Tibial artery (tissue), 4 donors: ENCODE results near the gene IREB2.
"Not testable (repeated sequence)": the region's sequence is repeated elsewhere in the genome, so short reads cannot be mapped to it uniquely, and the experiment has no call there.

Experiments
- DNase-seq, 2 donors: peaks; one replicate each; pipeline ENCODE4 v3.0.0-alpha.2; 2019
- H3K27ac ChIP-seq, 2 donors: fragments of 200-600 bp; sonication (generic) in 1 of 2; 1 replicate in 1 of 2; 2 replicates in 1 of 2; pipeline ENCODE4 v1.5.1; 2018 to 2019; ENCODE audit warnings: mild to moderate bottlenecking in 1 of 2
- H3K27me3 ChIP-seq, 2 donors: fragments of 200-600 bp; sonication (generic) in 1 of 2; one replicate each; pipeline versions ENCODE4 v1.5.1 to v1.6.0; 2016 to 2019
- H3K36me3 ChIP-seq, 3 donors: fragments of 200-600 bp; sonication (generic) in 2 of 3; one replicate each; pipeline ENCODE4 v1.5.1; 2016 to 2019; ENCODE audit warnings: mild to moderate bottlenecking in 2 of 3
- H3K4me1 ChIP-seq, 4 donors: fragments of 200-600 bp; sonication (generic) in 2 of 4; 1 replicate in 3 of 4; 2 replicates in 1 of 4; pipeline ENCODE4 v1.5.1; 2016 to 2019
- H3K4me3 ChIP-seq, 2 donors: fragments of 200-600 bp; sonication (generic) in 1 of 2; 1 replicate in 1 of 2; 2 replicates in 1 of 2; pipeline ENCODE4 v1.5.1; 2018 to 2019; ENCODE audit warnings: mild to moderate bottlenecking in 2 of 2
- H3K9me3 ChIP-seq, 3 donors: fragments of 200-600 bp; sonication (generic) in 1 of 3; one replicate each; pipeline ENCODE4 v1.5.1; 2016 to 2019
- intact Hi-C: fragments of 100-400 bp; cut with DNase I; formaldehyde crosslinking; loops from one replicate; pipeline ENCODE4 v1.15.0; 2023; ENCODE audit warnings: low total_unique reads
- TF ChIP-seq, protein P1 (sequence below), 2 experiments: fragments of 200-600 bp in 1 of 2; fragments of 450-650 bp in 1 of 2; IDR thresholded peaks; one replicate each; pipeline ENCODE4 v1.5.1; 2017 to 2019; ENCODE audit warnings: antibody characterized with exemption in 2 of 2, mild to moderate bottlenecking in 1 of 2, moderate library complexity in 1 of 2

Gene IREB2

DNA sequence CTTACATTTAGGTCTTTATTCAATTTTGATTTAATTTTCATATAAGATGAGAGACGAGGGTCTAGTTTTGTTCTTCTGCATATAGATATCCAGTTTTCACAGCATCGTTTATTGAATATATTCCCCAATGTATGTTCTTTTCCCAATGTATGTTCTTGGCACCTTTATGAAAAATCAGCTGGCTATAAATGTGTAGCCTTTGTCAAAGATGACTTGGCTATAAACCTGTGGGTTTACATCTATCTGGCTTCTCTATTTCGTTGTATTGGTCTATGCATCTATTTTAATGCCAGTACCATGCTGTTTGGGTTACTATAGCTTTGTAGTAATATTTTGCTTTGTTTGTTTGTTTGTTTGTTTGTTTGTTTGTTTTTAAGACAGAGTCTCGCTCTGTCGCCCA is 11.7 kb upstream of the IREB2 start:
- H3K27ac ChIP-seq, result no peak overlapping the region
- no peak overlapping the region for H3K4me3 ChIP-seq
- peaks cover 0 to 31% of the 10 kb centered on the region in 2 donors for H3K27me3 ChIP-seq
- intact Hi-C loops, result loop anchor here (10.0 kb wide), 1 partner anchor 301 kb away; no protein-coding TSS in a partner anchor
- TF ChIP-seq, protein P1, sequence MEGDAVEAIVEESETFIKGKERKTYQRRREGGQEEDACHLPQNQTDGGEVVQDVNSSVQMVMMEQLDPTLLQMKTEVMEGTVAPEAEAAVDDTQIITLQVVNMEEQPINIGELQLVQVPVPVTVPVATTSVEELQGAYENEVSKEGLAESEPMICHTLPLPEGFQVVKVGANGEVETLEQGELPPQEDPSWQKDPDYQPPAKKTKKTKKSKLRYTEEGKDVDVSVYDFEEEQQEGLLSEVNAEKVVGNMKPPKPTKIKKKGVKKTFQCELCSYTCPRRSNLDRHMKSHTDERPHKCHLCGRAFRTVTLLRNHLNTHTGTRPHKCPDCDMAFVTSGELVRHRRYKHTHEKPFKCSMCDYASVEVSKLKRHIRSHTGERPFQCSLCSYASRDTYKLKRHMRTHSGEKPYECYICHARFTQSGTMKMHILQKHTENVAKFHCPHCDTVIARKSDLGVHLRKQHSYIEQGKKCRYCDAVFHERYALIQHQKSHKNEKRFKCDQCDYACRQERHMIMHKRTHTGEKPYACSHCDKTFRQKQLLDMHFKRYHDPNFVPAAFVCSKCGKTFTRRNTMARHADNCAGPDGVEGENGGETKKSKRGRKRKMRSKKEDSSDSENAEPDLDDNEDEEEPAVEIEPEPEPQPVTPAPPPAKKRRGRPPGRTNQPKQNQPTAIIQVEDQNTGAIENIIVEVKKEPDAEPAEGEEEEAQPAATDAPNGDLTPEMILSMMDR (IDR thresholded peaks at IDR 0.05), result no peak
- no peaks in the 10 kb centered on the region for H3K36me3 ChIP-seq
- no peaks in the 10 kb centered on the region for H3K4me1 ChIP-seq
- H3K9me3 ChIP-seq, result no peaks in the 10 kb centered on the region
- DNase-seq, result no peak

DNA sequence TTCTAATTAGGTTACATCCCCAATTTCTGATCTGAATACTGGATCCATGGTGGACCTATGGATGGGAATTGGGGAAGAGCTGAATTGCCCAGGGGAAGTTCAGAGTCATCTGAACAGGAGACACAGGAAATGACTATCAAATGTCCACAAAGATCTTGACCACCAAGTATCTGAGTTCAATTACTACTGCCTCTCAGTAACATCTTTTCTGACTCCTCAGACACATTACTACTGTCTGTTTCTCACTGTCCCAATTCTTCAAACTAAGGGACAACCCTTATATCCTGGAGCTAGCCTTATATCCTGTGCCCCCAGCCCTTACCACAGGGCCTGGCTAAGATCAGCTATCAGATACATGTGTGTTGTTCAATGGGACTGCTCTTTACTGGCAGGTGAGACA is 10.1 kb upstream of the IREB2 start:
- TF ChIP-seq, protein P1 (IDR thresholded peaks at IDR 0.05), result no peak
- Histone ChIP-seq H3K27ac (no peak overlapping the region), H3K27me3 (peaks cover 0 to 31% of the 10 kb centered on the region in 2 donors), H3K36me3 (no peaks in the 10 kb centered on the region), H3K4me1 (no peaks in the 10 kb centered on the region), H3K9me3 (no peaks in the 10 kb centered on the region), H3K4me3 (no peak overlapping the region)
- intact Hi-C loops, result loop anchor here (10.0 kb wide), 1 partner anchor 303 kb away; no protein-coding TSS in a partner anchor
- no peak for DNase-seq

DNA sequence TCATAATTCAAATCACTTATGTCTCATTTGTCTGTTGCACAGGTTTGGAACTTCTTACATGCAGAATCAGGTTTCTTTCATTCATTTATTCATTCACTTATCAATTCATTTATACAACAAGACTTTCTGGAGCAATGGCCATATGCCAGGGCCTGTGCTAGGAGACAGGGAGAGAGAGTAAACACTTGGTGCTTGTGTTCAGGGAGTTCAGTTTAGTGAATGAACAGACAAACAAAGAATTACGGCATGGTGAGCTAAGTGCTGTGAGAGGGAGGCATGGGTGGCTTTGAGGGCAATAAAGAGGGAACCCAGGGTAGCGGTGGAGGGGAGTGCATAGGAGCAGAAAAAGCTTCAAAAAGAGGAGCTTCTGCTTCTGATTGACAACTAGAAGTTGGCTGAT is 8.5 kb upstream of the IREB2 start:
- no peaks in the 10 kb centered on the region for H3K4me1 ChIP-seq
- H3K27me3 ChIP-seq, result peaks cover 0 to 31% of the 10 kb centered on the region in 2 donors
- no peaks in the 10 kb centered on the region for H3K36me3 ChIP-seq
- intact Hi-C loops, result loop anchor here (10.0 kb wide), 1 partner anchor 305 kb away; no protein-coding TSS in a partner anchor
- H3K4me3 ChIP-seq, result no peak overlapping the region
- no peaks in the 10 kb centered on the region for H3K9me3 ChIP-seq
- DNase-seq, result no peak
- TF ChIP-seq, protein P1 (IDR thresholded peaks at IDR 0.05), result no peak
- H3K27ac ChIP-seq, result no peak overlapping the region

DNA sequence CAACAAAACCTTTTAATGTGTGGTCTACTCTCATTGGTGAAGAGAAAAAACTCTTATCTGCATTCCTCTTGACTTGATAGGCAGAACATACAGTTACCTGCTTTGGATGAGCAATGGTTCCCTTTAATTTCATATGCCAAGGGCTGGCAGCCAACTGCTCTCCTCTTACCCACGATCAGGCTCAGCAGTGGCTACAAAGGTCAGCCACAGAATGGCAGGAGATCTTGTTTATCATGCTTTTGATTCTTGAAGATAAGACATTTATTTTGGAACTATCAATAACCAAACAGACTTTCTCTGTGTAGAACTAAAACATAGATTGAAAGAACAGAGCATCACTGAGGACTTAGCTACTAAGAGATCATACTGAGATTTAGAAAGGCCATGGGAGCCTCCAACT is 6.1 kb upstream of the IREB2 start:
- H3K4me3 ChIP-seq, result no peak overlapping the region
- H3K9me3 ChIP-seq, result no peaks in the 10 kb centered on the region
- H3K36me3 ChIP-seq, result no peaks in the 10 kb centered on the region
- peaks cover 0 to 21% of the 10 kb centered on the region in 2 donors for H3K27me3 ChIP-seq
- intact Hi-C loops, result no loop called here
- no peak overlapping the region for H3K27ac ChIP-seq
- H3K4me1 ChIP-seq, result peaks cover 0 to 3% (median 1%) of the 10 kb centered on the region in 4 donors
- TF ChIP-seq, protein P1 (IDR thresholded peaks at IDR 0.05), result no peak
- no peak for DNase-seq

DNA sequence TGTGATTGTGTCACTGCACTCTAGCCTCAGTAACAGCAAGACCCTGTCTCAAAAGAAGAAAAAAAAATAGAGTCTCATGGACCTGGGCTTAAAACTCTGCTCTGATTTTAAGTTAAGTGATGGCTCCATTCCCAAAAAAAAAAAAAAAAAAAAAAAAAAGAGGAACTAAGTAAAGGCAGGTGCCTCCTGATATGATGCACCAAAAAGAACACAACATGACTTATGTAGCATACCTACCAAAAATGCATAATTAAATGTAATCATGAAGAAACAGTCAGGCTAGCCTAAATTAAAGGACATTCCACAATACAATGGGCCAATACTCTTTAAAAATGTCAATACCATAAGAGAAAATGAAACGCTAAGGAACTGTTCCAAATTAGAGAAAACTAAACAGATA is 5.4 kb upstream of the IREB2 start:
- no peak for DNase-seq
- Histone ChIP-seq H3K4me1 (peaks cover 0 to 9% (median 6%) of the 10 kb centered on the region in 4 donors), H3K27me3 (peaks cover 0 to 18% of the 10 kb centered on the region in 2 donors), H3K9me3 (no peaks in the 10 kb centered on the region), H3K36me3 (no peaks in the 10 kb centered on the region), H3K27ac (no peak overlapping the region), H3K4me3 (no peak overlapping the region)
- intact Hi-C loops, result no loop called here
- TF ChIP-seq, protein P1 (IDR thresholded peaks at IDR 0.05), result no peak

DNA sequence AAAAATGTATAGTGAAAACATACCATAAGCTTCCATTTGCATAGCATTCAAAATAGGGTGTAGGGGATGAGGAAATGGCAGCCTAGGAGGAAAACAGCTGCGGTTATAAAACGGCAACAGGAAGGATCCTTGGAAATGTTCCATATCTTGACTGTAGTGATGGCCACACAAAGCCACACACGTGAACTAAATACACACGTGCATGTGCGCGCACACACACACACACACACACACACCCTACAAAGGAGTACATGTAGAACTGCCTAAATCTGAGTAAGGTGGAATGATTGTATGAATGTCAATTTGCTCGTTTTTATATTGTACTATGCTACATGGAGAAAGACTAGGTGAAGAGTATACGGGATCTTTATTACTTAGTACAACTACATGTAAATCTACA is 3.9 kb upstream of the IREB2 start:
- Histone ChIP-seq H3K27me3 (peaks cover 0 to 9% of the 10 kb centered on the region in 2 donors), H3K36me3 (no peaks in the 10 kb centered on the region), H3K27ac (no peak overlapping the region), H3K4me1 (peaks cover 0 to 15% (median 9%) of the 10 kb centered on the region in 4 donors), H3K9me3 (no peaks in the 10 kb centered on the region), H3K4me3 (no peak overlapping the region)
- TF ChIP-seq, protein P1 (IDR thresholded peaks at IDR 0.05), result no peak
- intact Hi-C loops, result no loop called here
- DNase-seq, result no peak

DNA sequence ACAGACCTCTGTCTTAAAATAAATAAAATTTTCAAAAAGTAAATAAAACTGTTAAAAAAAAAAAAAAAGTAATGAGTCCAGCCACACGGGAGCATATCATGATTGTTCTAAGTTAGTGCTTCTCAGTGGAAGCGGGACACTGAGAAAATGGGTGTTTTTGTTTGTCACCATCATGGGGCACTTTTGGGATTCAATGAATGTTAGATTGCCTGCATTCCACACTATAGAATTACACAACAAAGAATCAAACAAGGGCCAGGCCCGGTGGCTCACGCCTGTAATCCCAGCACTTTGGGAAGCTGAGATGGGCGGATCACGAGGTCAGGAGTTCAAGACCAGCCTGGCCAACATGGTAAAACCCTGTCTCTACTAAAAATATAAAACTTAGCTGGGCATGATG is 3.3 kb upstream of the IREB2 start:
- H3K36me3 ChIP-seq, H3K27ac ChIP-seq, H3K4me3 ChIP-seq, intact Hi-C loops, DNase-seq, H3K27me3 ChIP-seq, H3K9me3 ChIP-seq: not testable (repeated sequence)
- peaks cover 0 to 21% (median 14%) of the 10 kb centered on the region in 4 donors for H3K4me1 ChIP-seq
